Parathyroid adenoma (tissue), 2 donors: ENCODE data around the gene MEI4.
"Not testable (repeated sequence)": the region's sequence is repeated elsewhere in the genome, so short reads cannot be mapped to it uniquely, and the experiment has no call there.

Experiments
- H2AFZ ChIP-seq: fragments of 300-600 bp; sonication (generic); one replicate; pipeline ENCODE4 v1.7.0; 2017; ENCODE audit warnings: antibody characterized with exemption, mild to moderate bottlenecking
- H3K27ac ChIP-seq: fragments of 300-600 bp; sonication (generic); one replicate; pipeline ENCODE4 v1.7.0; 2017
- H3K27me3 ChIP-seq: fragments of 300-600 bp; sonication (generic); one replicate; pipeline ENCODE4 v1.7.0; 2017; ENCODE audit warnings: low read length; ENCODE audit not compliant: control insufficient read depth, insufficient read depth
- H3K36me3 ChIP-seq: fragments of 300-600 bp; sonication (generic); one replicate; pipeline ENCODE4 v1.7.0; 2017; ENCODE audit warnings: low read length; ENCODE audit not compliant: control insufficient read depth, insufficient read depth
- H3K4me1 ChIP-seq: fragments of 300-600 bp; sonication (generic); one replicate; pipeline ENCODE4 v1.7.0; 2017; ENCODE audit warnings: control low read depth
- H3K4me2 ChIP-seq: fragments of 300-600 bp; sonication (generic); one replicate; pipeline ENCODE4 v1.7.0; 2017; ENCODE audit warnings: low read length
- H3K4me3 ChIP-seq: fragments of 300-600 bp; sonication (generic); one replicate; pipeline ENCODE4 v1.7.0; 2017; ENCODE audit warnings: low read depth, low read length
- H3K79me2 ChIP-seq: fragments of 300-600 bp; sonication (generic); one replicate; pipeline ENCODE4 v1.7.0; 2017; ENCODE audit warnings: control low read depth
- H3K9ac ChIP-seq: fragments of 300-600 bp; sonication (generic); one replicate; pipeline ENCODE4 v1.7.0; 2017; ENCODE audit warnings: mild to moderate bottlenecking
- H3K9me3 ChIP-seq: fragments of 300-600 bp; sonication (generic); one replicate; pipeline ENCODE4 v1.7.0; 2017; ENCODE audit warnings: low read length; ENCODE audit not compliant: control insufficient read depth
- TF ChIP-seq, protein P1 (sequence below): fragments of 300-600 bp; sonication (generic); IDR thresholded peaks from one replicate; pipeline ENCODE4 v1.7.0; 2017; ENCODE audit warnings: antibody characterized with exemption, mild to moderate bottlenecking
- donor health status: primary hyperparathyroidism.

MEI4 gene

DNA sequence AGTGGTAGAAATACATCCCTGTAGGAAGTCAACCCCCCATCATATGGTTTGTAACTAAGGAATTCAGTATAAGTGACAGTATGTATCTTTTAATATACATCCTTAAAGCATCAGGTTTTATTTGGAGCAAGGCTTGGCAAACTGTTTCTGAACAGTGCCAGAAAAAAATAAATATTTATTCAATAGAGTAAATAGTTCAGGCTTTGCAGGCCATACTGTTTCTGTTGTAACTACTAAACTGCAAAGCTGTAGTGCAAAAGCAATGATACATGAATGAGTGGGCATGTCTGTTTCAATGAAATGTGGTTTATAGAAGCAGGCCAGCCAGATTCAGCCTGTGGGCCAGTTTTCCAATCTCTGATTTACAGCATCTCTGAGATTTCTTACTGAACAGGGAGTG, 977 bp downstream of the MEI4 start:
- Histone ChIP-seq H3K79me2 (no peaks in the 10 kb centered on the region), H3K4me3 (no peak overlapping the region), H3K27me3 (no peaks in the 10 kb centered on the region), H2AFZ (no peak overlapping the region), H3K4me2 (no peak overlapping the region), H3K9me3 (no peaks in the 10 kb centered on the region), H3K27ac (no peak overlapping the region), H3K4me1 (no peaks in the 10 kb centered on the region), H3K9ac (no peak overlapping the region), H3K36me3 (no peaks in the 10 kb centered on the region)
- TF ChIP-seq, protein P1, sequence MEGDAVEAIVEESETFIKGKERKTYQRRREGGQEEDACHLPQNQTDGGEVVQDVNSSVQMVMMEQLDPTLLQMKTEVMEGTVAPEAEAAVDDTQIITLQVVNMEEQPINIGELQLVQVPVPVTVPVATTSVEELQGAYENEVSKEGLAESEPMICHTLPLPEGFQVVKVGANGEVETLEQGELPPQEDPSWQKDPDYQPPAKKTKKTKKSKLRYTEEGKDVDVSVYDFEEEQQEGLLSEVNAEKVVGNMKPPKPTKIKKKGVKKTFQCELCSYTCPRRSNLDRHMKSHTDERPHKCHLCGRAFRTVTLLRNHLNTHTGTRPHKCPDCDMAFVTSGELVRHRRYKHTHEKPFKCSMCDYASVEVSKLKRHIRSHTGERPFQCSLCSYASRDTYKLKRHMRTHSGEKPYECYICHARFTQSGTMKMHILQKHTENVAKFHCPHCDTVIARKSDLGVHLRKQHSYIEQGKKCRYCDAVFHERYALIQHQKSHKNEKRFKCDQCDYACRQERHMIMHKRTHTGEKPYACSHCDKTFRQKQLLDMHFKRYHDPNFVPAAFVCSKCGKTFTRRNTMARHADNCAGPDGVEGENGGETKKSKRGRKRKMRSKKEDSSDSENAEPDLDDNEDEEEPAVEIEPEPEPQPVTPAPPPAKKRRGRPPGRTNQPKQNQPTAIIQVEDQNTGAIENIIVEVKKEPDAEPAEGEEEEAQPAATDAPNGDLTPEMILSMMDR = no peak

DNA sequence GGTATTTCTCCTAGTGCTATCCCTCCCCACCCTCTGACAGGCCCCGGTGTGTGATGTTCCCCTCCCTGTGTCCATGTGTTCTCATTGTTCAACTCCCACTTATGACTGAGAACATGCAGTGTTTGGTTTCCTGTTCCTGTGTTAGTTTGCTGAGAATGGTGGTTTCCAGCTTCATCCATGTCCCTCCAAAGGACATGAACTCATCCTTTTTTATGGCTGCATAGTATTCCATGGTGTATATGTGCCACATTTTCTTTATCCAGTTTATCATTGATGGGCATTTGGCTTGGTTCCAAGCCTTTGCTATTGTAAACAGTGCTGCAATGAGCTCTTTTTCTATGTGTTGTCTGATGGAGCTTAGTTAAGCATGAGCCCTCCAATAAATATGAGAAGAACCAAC, 2.2 kb downstream of the MEI4 start:
- H3K4me2 ChIP-seq, H3K27ac ChIP-seq, H2AFZ ChIP-seq: not testable (repeated sequence)

DNA sequence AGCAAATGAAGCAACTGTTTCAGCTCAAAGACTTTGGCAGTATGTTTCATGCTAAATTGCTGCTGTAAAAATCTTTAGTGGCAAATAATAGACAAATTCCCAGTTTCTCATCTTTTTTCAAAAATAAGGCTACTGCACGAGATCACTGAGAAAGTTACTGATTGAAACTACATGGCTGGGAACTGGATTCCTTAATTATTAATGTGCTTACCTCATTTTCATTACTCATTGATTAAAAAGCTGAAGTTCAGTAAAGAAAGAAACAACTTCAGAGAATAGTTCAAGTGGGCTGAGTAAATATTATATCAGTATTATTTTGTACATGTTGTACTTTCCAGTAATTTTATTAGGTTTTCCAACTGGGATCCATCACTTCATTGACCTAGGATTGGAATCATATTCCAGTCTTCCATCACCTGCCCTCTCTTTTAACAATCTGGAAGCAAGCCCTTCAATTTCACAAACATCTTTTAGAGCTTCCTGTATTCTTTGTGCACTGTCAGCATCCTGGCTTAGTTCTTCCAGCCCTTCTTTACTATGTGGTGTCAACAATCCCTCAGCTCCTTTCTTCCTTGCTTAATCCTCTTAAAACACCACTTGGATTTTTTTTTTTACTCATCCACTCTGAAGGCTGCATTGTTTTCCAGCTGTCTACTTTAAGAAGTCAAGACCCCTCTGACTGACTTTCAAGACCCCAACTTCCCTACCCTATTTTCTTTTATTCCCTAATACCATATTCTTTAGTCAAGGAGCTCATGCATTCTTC, 4.3 kb downstream of the MEI4 start:
- no peaks in the 10 kb centered on the region for H3K4me1 ChIP-seq
- no peak overlapping the region for H3K27ac ChIP-seq
- H3K9ac ChIP-seq = no peak overlapping the region
- TF ChIP-seq, protein P1 = no peak
- no peak overlapping the region for H2AFZ ChIP-seq
- H3K27me3 ChIP-seq = no peaks in the 10 kb centered on the region
- no peaks in the 10 kb centered on the region for H3K9me3 ChIP-seq
- H3K4me3 ChIP-seq = no peak overlapping the region
- no peaks in the 10 kb centered on the region for H3K36me3 ChIP-seq
- H3K79me2 ChIP-seq = no peaks in the 10 kb centered on the region
- no peak overlapping the region for H3K4me2 ChIP-seq

More for the DNA sequence above, 2.2 kb downstream of the MEI4 start:
- H3K27me3 ChIP-seq, H3K4me3 ChIP-seq, H3K9me3 ChIP-seq, H3K4me1 ChIP-seq, H3K9ac ChIP-seq, H3K36me3 ChIP-seq, H3K79me2 ChIP-seq: not testable (repeated sequence)

DNA sequence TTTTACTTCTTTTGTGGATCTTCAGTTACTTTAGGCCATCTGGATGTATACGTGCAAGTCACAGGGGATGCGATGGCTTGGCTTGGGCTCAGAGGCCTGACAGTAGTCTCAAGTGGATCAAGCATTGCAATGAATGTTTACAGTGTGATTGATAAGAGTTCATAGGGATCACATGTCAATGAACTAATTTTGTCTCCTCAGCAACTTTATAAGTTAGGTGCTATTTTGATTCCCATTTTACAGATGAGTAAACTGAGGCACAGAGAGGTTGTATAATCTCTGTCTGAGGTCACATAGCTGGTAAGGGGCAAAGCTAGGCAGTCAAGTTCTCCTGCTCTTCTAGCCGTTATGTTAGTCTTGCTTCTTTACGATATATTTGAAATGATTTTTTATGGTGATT, 13.5 kb downstream of the MEI4 start:
- no peaks in the 10 kb centered on the region for H3K36me3 ChIP-seq
- no peak overlapping the region for H3K4me3 ChIP-seq
- H3K27me3 ChIP-seq = no peaks in the 10 kb centered on the region
- no peak overlapping the region for H3K9ac ChIP-seq
- H3K4me2 ChIP-seq = no peak overlapping the region
- H3K79me2 ChIP-seq = no peaks in the 10 kb centered on the region
- H2AFZ ChIP-seq = no peak overlapping the region
- H3K4me1 ChIP-seq = peaks cover 3% of the 10 kb centered on the region
- H3K9me3 ChIP-seq = no peaks in the 10 kb centered on the region
- TF ChIP-seq, protein P1 = no peak
- no peak overlapping the region for H3K27ac ChIP-seq

DNA sequence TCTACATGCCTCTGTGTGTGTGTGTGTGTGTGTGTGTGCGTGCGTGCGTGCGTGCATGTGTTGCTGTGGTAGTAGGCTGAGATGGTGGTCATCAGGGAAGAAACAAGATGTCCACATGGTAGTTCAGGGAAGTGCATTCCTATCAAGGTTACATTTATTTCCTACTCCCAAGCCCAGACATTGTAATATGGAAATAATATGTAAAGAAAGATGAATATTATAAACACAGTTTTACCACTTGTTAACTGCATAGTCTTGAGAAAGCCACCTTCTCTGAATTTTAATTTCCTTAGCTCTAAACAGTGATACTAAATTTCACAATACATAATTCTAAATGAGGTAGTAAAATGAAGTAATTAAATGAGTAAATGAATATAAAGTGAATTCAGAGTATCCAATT, 14.0 kb downstream of the MEI4 start:
- Histone ChIP-seq H3K4me1 (peaks cover 3% of the 10 kb centered on the region), H3K27ac (no peak overlapping the region), H2AFZ (no peak overlapping the region), H3K79me2 (no peaks in the 10 kb centered on the region), H3K36me3 (no peaks in the 10 kb centered on the region), H3K9ac (no peak overlapping the region), H3K4me2 (no peak overlapping the region), H3K4me3 (no peak overlapping the region), H3K9me3 (no peaks in the 10 kb centered on the region), H3K27me3 (no peaks in the 10 kb centered on the region)
- TF ChIP-seq, protein P1 = no peak
